Right lobe of liver (tissue), 4 donors: ENCODE results near the gene CASZ1.

ENCODE experiments used
- POLR2A ChIP-seq: fragments of 450-650 bp; IDR thresholded peaks from one replicate; pipeline ENCODE4 v1.6.1; 2017; ENCODE audit warnings: antibody characterized with exemption, mild to moderate bottlenecking
- TF ChIP-seq, protein P1 (sequence below), 4 donors: fragments of 200-600 bp in 3 of 4; fragments of 450-650 bp in 1 of 4; IDR thresholded peaks; one replicate each; pipeline versions ENCODE4 v1.5.1 to v1.8.0; 2016 to 2022; ENCODE audit warnings: antibody characterized with exemption in 4 of 4, mild to moderate bottlenecking in 2 of 4
- donor health status: DM: no; HTN: no; CAD: no.
- donor health status: DM: no; HTN: no; CAD: no.
- donor health status: DM: no; HTN: yes; CAD: no.

DNA sequence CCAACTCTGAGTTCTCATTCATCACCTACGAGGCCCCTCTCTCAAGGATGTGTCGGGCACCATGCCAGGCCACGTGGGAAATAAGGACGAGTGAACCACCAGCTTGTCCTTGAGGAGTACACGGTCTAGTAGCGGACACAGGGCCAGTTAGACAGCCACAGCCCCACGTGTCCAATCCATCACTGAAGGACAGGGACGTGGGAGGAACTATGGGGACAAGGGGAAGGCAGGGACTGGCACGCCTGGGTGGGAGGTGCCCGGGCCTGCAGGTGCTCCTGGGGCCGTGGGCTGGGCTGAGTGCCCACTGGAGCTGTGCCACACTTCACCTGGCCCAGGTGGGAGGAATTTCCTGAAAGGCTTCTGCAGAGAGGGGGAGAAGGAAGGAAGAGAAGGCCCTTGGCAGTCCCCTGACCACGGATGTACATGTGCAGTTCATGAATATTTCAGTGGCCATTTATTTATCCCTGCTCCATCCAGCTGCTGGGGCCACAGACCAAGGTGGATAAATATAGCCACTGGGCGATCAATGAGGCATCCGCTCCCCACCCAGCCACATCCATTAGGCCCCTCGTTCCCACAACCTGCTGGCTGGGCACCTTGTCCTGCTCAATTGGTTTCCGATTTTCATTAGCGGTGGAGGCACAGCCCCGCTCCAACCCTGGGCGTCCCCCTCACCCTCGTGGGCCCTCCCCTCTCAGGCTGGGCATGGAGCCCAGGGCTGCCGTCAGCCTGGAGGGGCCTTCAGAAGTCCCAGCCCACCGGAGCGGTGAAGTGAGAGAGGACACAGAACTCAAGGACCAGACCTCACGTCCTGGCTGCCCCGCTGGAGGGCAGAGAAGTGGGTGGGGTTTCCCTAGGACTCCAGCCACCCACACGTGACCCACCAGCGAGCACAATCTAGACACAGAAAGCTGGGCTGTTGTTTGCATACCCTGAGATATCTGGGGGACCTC lies 59.5 kb downstream of the CASZ1 start:
- no peak for TF ChIP-seq POLR2A
- TF ChIP-seq, protein P1, sequence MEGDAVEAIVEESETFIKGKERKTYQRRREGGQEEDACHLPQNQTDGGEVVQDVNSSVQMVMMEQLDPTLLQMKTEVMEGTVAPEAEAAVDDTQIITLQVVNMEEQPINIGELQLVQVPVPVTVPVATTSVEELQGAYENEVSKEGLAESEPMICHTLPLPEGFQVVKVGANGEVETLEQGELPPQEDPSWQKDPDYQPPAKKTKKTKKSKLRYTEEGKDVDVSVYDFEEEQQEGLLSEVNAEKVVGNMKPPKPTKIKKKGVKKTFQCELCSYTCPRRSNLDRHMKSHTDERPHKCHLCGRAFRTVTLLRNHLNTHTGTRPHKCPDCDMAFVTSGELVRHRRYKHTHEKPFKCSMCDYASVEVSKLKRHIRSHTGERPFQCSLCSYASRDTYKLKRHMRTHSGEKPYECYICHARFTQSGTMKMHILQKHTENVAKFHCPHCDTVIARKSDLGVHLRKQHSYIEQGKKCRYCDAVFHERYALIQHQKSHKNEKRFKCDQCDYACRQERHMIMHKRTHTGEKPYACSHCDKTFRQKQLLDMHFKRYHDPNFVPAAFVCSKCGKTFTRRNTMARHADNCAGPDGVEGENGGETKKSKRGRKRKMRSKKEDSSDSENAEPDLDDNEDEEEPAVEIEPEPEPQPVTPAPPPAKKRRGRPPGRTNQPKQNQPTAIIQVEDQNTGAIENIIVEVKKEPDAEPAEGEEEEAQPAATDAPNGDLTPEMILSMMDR (IDR thresholded peaks at IDR 0.05), result no peak
